HG02981 (cell line): Measurements from ENCODE around the gene SCD5.

ENCODE experiments used
- ATAC-seq: cut with Tn5 transposase; IDR thresholded peaks from one replicate; pipeline ENCODE4 v1.9.1; 2021; ENCODE audit warnings: mild to moderate bottlenecking, moderate library complexity; ENCODE audit not compliant: unreplicated experiment

The SCD5 gene

GRCh38 chr4:82739287-82740190 lies 59.1 kb downstream of the SCD5 start:
- peak; percentile 100 for ATAC-seq

GRCh38 chr4:82737354-82737753 lies 61.2 kb downstream of the SCD5 start:
- ATAC-seq = no peak

GRCh38 chr4:82733636-82734035 lies 65.0 kb downstream of the SCD5 start:
- no peak for ATAC-seq

- no peak for ATAC-seq
Observed at GRCh38 chr4:82728301-82728700, 70.3 kb downstream of the SCD5 start.

DNA sequence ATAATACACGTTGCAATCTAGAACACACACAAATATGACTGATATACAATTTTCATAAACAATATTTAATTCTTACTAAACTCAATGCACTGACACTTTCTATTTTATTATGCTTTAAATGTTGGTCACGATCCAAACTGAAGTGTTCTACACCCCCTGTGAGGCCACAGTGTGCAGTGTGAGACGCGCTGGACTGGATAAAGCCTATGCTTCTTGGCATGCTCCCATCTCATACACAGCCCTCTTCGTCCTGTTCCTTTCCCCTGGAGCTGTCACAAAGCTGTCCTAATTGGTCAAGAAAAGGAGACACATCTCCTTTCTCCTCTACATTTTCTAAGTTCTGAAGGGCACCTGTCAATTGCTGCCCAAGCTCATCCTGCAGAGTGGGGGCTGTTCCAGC lies 72.0 kb downstream of the SCD5 start:
- ATAC-seq = no peak

DNA sequence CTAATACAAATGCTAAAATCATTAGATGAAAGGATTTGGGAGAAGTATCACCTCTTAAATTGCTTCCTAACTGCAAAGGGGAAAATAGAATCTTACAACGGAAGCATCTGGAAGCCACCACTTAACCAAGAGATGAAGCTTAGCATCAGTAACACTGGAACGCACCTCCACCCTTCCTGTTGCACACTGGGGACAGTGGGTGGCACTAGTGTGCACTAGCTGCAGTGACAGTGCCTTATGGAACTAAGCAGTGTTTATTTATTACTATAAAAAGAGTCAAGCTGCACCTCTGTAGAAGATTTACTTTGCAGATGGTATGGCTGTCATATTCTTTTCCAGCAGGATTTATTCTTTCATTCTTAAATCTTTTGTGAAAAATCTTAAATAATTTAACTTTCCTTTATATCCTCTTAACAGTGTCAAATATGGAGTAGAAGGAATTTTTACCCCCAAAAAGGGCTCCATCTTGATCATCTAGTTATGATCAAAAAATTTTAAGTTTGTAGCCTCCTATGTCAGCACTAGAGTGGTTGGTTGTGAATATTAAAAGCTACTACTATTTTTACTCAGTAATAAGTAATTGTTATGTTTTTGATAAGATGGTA lies 76.7 kb downstream of the SCD5 start:
- peak; percentile 50 for ATAC-seq

GRCh38 chr4:82718162-82718940 lies 80.2 kb downstream of the SCD5 start:
- no peak for ATAC-seq

DNA sequence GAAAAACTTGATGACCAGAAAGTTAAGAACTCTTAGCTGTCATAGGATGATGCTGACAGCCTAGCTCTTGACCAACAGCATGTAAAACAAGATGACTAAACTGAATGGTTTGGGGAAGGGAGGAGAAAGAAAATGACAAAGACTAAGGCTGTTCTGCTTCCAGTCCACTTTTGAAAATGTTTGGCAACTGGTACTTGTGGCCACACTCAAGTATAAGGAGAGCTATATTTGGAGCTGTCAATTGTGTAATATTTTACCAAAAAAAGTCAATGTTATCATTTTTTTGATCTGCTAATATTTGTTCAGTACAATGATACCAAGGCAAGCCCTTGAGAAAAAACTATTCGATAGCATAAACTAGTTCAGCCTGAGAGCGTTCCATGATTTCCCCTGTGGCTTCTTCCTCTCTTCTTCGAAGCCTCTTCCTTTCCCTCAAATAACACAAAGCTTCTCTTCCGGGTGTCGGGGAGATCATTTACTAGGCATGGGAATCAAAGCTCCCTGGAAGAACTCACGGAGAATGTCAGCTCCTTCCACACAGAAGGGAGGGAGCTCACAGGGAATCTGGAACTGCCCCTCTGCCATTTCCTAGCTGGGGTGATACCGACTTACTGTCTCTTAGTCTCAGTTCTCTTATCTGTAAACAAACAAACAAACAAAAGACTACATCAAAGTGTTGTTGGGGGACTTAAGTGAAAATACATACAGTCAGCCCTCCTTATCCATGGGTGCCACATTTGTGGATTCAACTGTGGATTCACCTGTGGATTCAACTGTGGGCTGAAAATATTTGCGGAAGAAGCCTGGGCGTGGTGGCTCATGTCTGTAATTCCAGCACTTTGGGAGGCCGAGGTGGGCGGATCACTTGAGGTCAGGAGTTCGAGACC lies 82.6 kb downstream of the SCD5 start:
- ATAC-seq = no peak

DNA sequence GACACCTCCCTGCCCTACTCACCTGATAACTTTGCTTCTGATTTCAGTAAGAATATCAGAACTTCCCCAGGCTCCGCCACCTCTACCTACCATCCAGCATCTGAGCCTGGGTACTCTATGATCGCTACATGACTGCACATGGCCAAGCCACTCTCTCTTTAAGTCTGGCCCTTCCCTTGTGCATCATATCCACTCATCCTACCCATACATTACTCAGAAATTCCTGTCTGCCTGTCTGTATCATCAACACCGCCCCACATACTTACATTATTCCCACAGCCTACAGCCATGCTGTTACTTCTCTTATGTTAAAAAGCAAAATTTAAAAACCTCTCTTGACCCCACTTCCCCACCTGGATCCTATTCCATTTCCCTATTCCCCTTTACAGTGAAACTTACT lies 84.7 kb downstream of the SCD5 start:
- ATAC-seq = no peak

DNA sequence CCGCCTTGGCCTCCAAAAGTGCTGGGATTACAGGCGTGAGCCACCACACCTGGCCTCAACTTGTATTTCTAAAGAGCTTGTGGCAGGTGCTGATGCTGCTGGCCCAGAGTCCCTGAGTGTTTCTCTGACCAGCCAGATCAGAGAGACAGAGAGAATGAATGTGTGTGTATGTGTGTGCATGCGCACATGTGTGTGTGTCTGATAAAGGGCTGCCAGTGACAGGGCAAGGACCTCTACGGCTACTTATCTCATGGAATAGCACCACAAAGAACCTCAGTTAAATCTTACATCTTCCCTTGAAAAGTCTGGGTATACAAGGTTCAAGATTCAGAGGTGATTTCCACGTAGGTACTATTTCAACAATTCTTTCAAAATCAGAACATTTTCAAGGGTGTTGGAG lies 86.0 kb downstream of the SCD5 start:
- ATAC-seq = no peak

- no peak for ATAC-seq
Observed at GRCh38 chr4:82711158-82711785, 87.3 kb downstream of the SCD5 start.

DNA sequence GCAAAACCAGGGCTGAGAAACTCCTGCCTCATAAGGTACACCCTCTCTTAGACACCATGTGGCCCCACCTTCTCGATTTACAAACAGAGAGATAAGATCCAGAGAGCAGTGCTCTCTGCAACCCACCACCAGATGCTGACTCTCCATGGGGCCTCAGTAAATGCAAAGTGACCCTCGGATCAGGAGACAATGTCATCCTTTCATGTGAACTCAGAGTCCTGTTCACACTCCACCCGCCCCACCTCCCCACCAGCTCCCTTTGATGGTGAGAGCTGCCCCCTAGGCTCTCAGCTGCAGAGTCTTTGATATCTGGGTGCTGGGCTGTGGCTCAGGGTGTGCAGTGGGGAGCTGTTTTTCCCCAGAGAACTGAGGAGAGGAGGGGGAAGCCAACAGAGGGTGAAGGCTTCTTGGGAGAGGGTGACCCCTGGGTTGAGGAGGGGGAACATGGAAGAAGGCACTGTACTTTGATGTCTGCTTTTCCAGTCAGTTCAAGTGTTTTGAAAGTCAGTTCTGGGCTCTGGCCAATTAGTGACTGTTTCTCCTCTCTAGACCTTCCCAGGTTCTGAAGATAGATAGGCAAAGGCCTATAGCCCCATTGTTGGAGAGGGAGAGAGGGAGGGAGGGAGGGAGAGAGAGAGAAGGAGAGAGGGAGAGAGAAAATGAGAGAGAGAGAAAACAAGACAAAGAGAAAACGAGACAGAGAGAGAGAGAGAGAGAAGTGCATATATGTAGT lies 88.2 kb downstream of the SCD5 start:
- no peak for ATAC-seq

DNA sequence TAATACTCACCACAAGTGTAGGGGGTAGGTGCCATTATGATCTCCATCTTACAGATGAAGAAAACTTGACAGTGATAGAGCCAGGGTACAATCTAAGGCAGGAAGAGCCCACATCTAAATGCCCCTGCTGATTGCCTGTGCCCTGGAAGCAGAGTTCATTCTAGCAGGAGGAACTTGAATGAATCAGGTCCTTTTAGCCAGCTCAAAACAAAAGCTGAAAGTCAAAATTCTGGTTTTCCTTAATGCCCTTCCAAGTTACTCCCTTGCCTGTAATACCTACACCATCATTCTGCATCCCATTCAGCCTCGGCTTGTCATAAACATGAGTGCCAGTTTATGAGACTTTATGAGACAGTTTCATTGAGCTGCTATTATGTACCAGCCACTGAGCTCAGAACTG lies 89.6 kb downstream of the SCD5 start:
- ATAC-seq = no peak

- ATAC-seq = no peak
Observed at GRCh38 chr4:82706349-82707000, 92.1 kb downstream of the SCD5 start.

- ATAC-seq = no peak
Observed at GRCh38 chr4:82705928-82706300, 92.7 kb downstream of the SCD5 start.

DNA sequence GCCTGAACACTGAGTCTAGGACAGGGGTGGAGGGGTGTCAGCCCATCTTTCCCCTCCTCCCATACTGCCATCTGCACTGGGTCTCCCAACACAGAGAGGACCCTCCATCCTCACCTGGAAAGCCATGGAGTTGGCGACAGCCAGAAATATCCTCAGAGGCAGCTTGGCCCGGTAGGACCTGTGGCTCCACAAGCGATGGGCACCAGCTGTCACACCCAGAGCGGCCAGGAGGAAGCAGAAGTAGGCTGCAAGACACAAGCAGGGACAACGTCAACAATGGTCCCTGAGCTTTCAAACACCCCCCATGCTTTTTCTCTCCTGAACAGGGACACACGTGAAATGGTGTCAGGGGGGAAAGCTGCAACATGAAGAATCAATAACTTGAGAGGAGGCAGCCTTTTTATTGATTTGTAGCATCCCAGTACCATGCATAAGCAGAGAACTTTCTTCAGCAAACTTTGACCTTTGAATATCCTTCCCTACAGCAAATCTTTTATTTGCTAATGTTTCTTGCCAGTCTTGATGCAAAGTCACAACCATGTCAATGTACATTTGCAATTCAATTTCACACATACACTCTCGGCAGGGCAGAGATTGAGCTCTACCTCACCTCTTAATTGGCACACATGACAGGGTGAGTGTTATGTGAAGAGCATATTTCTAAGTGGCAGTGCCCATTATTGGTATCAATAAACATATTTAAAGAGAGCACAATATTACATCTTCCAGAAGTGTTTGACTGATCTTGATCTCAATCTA lies 93.2 kb downstream of the SCD5 start:
- no peak for ATAC-seq

DNA sequence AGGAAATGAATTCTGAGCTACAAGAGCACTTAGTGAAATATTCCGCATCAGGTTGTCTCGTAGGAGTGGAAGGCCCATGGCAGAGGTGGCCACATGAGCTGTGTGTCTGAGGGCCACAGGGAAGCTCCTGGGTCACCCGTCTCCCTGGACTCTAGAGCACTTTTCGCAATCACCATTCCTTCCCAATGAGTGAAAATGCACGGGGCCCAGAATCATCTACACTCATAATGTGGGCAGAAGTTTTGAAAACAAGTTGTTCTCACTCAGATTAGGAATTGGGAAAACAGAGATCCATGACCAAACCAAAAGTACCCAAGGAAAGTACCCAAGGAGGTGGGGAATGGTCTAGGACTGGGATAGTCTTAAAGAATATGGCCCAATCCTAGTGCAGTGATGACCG lies 94.4 kb downstream of the SCD5 start:
- ATAC-seq = no peak

GRCh38 chr4:82698412-82698811 lies 100.2 kb downstream of the SCD5 start:
- ATAC-seq = no peak
